ENCODE measurements around the gene EPHA8. TPM values are rescaled to one million over a fixed set of nuclear protein-coding genes. Genes with fewer than 3 reads are reported as not detected.
A peak's percentile ranks its signal among the peaks of the same experiment; 100 is the strongest.

The EPHA8 gene
- total RNA-seq, 1 experiment from 2014 or later: 1.3 TPM

GRCh38 chr1:22638476-22639234 is 75.4 kb downstream of the EPHA8 start:
- DNase-seq (ENCODE audit: extremely low read depth, low read depth): no peak

GRCh38 chr1:22639286-22639685 is 76.0 kb downstream of the EPHA8 start:
- no peak for DNase-seq (ENCODE audit: extremely low read depth, low read depth)

GRCh38 chr1:22641247-22641646 is 78.0 kb downstream of the EPHA8 start:
- no peak for DNase-seq (ENCODE audit: extremely low read depth, low read depth)

- DNase-seq (ENCODE audit: extremely low read depth, low read depth): peak; percentile 43
These were observed 78.8 kb downstream of the EPHA8 start for GRCh38 chr1:22641906-22642636.

- DNase-seq (ENCODE audit: extremely low read depth, low read depth): no peak
These were observed 80.1 kb downstream of the EPHA8 start, which contains the start of gene C1QC for GRCh38 chr1:22643381-22643780. Gene C1QC, plus strand, starts transcription at chr1:22643633. Its CDS starts 391 bp downstream, at chr1:22644024.

- DNase-seq (ENCODE audit: extremely low read depth, low read depth): no peak
These were observed 80.6 kb downstream of the EPHA8 start for GRCh38 chr1:22643928-22644327.

- no peak for DNase-seq (ENCODE audit: extremely low read depth, low read depth)
These were observed 82.6 kb downstream of the EPHA8 start for GRCh38 chr1:22645931-22646330.

- DNase-seq (ENCODE audit: extremely low read depth, low read depth): no peak
These were observed 83.1 kb downstream of the EPHA8 start for GRCh38 chr1:22646384-22646783.

- no peak for DNase-seq (ENCODE audit: extremely low read depth, low read depth)
These were observed 86.9 kb downstream of the EPHA8 start for GRCh38 chr1:22650089-22650693.

- no peak for DNase-seq (ENCODE audit: extremely low read depth, low read depth)
These were observed 88.9 kb downstream of the EPHA8 start for GRCh38 chr1:22651941-22652856.

- no peak for DNase-seq (ENCODE audit: extremely low read depth, low read depth)
These were observed 89.6 kb downstream of the EPHA8 start, which contains the start of gene C1QB for GRCh38 chr1:22652881-22653316. Gene C1QB, plus strand, starts transcription at chr1:22653236. Its CDS starts 6,227 bp downstream, at chr1:22659463.

Small RNA genes within 50 kb of the gene (small RNA-seq; reads per million reads assigned to genes)
- gene MIR6127: 0 reads per million in 2 experiments

Other genes with a start within 250 kb of the EPHA8 start
- 10.2 and 13.5 TPM in 2 replicates for gene ZBTB40, start 111.6 kb upstream of the EPHA8 start, total RNA-seq (2014; rRNA removed; shearing (Covaris generic))
- not detected in 2 replicates for gene C1QA, start 73.1 kb downstream of the EPHA8 start, total RNA-seq (2014; rRNA removed; shearing (Covaris generic))
- gene C1QC, start 80.1 kb downstream of the EPHA8 start, total RNA-seq (2014; rRNA removed; shearing (Covaris generic)): not detected in 2 replicates
- not detected in 2 replicates for gene C1QB, start 89.7 kb downstream of the EPHA8 start, total RNA-seq (2014; rRNA removed; shearing (Covaris generic))
- gene EPHB2, start 147.3 kb downstream of the EPHA8 start, total RNA-seq (2014; rRNA removed; shearing (Covaris generic)): 0.20 and 0.23 TPM in 2 replicates

Data from NCI-H460 (cell line).